IMR-90 (cell line): ENCODE results near the gene CA9. TPM values are rescaled to one million over a fixed set of nuclear protein-coding genes. Genes with fewer than 3 reads are reported as not detected.

Experiments used
- ATAC-seq: fragments of 200-7000 bp; cut with Tn5 transposase; 2 replicates; pipeline ENCODE4 v1.9.1; 2020; ENCODE audit warnings: low read depth, mild to moderate bottlenecking, moderate library complexity
- BruUV-seq: library from RNA; stranded (reverse); fragments of 400-500 nt; replicated peaks from 2 replicates; lab custom pipeline; 2021; lab: Mats Ljungman, UMichigan
- CTCF ChIA-PET: fragments of 300-600 bp; formaldehyde crosslinking; extraction: SDS; loops from one replicate; lab custom pipeline; 2021; ENCODE audit warnings: antibody characterized with exemption; lab: Yijun Ruan, JAX
- POLR2A ChIA-PET: fragments of 300-600 bp; sonication (Branson Sonifier 250); formaldehyde crosslinking; loops from one replicate; lab custom pipeline; 2022; ENCODE audit warnings: antibody characterized with exemption; ENCODE audit not compliant: unreplicated experiment; lab: Charles Lee
- DNase-seq: peaks from one replicate; pipeline ENCODE4 v3.0.0; 2013
- H2AFZ ChIP-seq: replicated peaks from 2 replicates; pipeline ENCODE3; 2013; ENCODE audit warnings: low read length, mild to moderate bottlenecking; ENCODE audit not compliant: poor library complexity
- H2AK5ac ChIP-seq: 2 replicates; pipeline ENCODE4 v1.6.1; 2013; ENCODE audit warnings: low read depth, low read length, inconsistent platforms
- H2AK9ac ChIP-seq: replicated peaks from 2 replicates; pipeline ENCODE3; 2013; ENCODE audit warnings: mild to moderate bottlenecking, low read depth, low read length, moderate library complexity; ENCODE audit not compliant: poor library complexity
- H2BK120ac ChIP-seq: 2 replicates; pipeline ENCODE4 v1.6.1; 2013; ENCODE audit warnings: low read depth, low read length, inconsistent platforms
- H2BK15ac ChIP-seq: 3 replicates; pipeline ENCODE4 v1.6.1; 2013; ENCODE audit warnings: low read depth, low read length, inconsistent platforms
- H2BK20ac ChIP-seq: 2 replicates; pipeline ENCODE4 v1.6.1; 2013; ENCODE audit warnings: low read depth, mild to moderate bottlenecking, inconsistent platforms, low read length, moderate library complexity
- H2BK5ac ChIP-seq: 2 replicates; pipeline ENCODE4 v1.6.1; 2013; ENCODE audit warnings: mild to moderate bottlenecking, low read depth, low read length, inconsistent platforms; ENCODE audit not compliant: poor library complexity, severe bottlenecking
- H3K14ac ChIP-seq: replicated peaks from 2 replicates; pipeline ENCODE4 v1.6.1; 2013; ENCODE audit warnings: low read depth, low read length, inconsistent platforms
- H3K18ac ChIP-seq: 2 replicates; pipeline ENCODE4 v1.6.1; 2013; ENCODE audit warnings: low read depth, low read length, control low read depth
- H3K23ac ChIP-seq: 2 replicates; pipeline ENCODE4 v1.6.1; 2013; ENCODE audit warnings: low read depth, low read length, inconsistent platforms
- H3K27ac ChIP-seq: 2 replicates; pipeline ENCODE4 v1.5.1; 2013; ENCODE audit warnings: mild to moderate bottlenecking, control low read depth, low read length; ENCODE audit not compliant: insufficient read depth
- H3K27me3 ChIP-seq: 2 replicates; pipeline ENCODE4 v1.6.1; 2013; ENCODE audit warnings: low read length; ENCODE audit not compliant: control insufficient read depth, insufficient read depth
- H3K36me3 ChIP-seq: 2 replicates; pipeline ENCODE4 v1.6.1; 2013; ENCODE audit warnings: low read length, mixed read lengths; ENCODE audit not compliant: control insufficient read depth, insufficient read depth
- H3K4ac ChIP-seq: 2 replicates; pipeline ENCODE4 v1.6.1; 2013; ENCODE audit warnings: low read depth, low read length, inconsistent platforms
- H3K4me1 ChIP-seq: 2 replicates; pipeline ENCODE4 v1.6.1; 2013; ENCODE audit warnings: low read length, mixed read lengths; ENCODE audit not compliant: control insufficient read depth, insufficient read depth
- H3K4me2 ChIP-seq: 2 replicates; pipeline ENCODE4 v1.6.1; 2013; ENCODE audit warnings: low read depth, mild to moderate bottlenecking, control low read depth, low read length, moderate library complexity
- H3K4me3 ChIP-seq: 2 replicates; pipeline ENCODE4 v1.5.1; 2013; ENCODE audit warnings: low read depth, mild to moderate bottlenecking, control low read depth, low read length, moderate library complexity; ENCODE audit not compliant: insufficient read depth
- H3K56ac ChIP-seq: 2 replicates; pipeline ENCODE4 v1.6.1; 2013; ENCODE audit warnings: low read length, inconsistent platforms; ENCODE audit not compliant: insufficient read depth; ENCODE audit errors: extremely low read depth
- H3K79me1 ChIP-seq, 2 experiments: 2 replicates each; pipeline ENCODE4 v1.6.1; 2013; ENCODE audit warnings: low read length in 2 of 2, inconsistent platforms in 1 of 2, low read depth in 1 of 2
- H3K9ac ChIP-seq: 2 replicates; pipeline ENCODE4 v1.6.1; 2013; ENCODE audit warnings: low read depth, low read length, control low read depth
- H3K9me1 ChIP-seq: 2 replicates; pipeline ENCODE4 v1.6.1; 2013; ENCODE audit warnings: low read length, inconsistent platforms; ENCODE audit not compliant: insufficient read depth
- H3K9me3 ChIP-seq: 2 replicates; pipeline ENCODE4 v1.6.1; 2013; ENCODE audit warnings: low read length; ENCODE audit not compliant: control insufficient read depth, insufficient read depth
- H4K20me1 ChIP-seq: 2 replicates; pipeline ENCODE4 v1.6.1; 2013; ENCODE audit warnings: low read length, inconsistent platforms; ENCODE audit not compliant: insufficient read depth
- H4K5ac ChIP-seq: 2 replicates; pipeline ENCODE4 v1.6.1; 2013; ENCODE audit warnings: mild to moderate bottlenecking, low read depth, low read length, control low read depth
- H4K8ac ChIP-seq, 2 experiments: 2 replicates each; pipeline ENCODE4 v1.6.1; 2013; ENCODE audit warnings: low read depth in 2 of 2, low read length in 2 of 2, control low read depth in 1 of 2, inconsistent platforms in 1 of 2
- H4K91ac ChIP-seq: 2 replicates; pipeline ENCODE4 v1.6.1; 2013; ENCODE audit warnings: low read depth, low read length, inconsistent platforms; ENCODE audit not compliant: insufficient read depth
- BHLHE40 ChIP-seq: fragments of 150-350 bp; IDR thresholded peaks from 2 replicates; pipeline ENCODE4 v1.6.1; 2016; ENCODE audit warnings: mild to moderate bottlenecking, low read depth, low read length
- CEBPB ChIP-seq: IDR thresholded peaks from 2 replicates; pipeline ENCODE4 v1.6.1; 2012; ENCODE audit warnings: low read depth, low read length, improper control_type of control experiment
- CHD1 ChIP-seq: IDR thresholded peaks from 2 replicates; pipeline ENCODE4 v1.6.1; 2012; ENCODE audit warnings: low read depth, low read length, improper control_type of control experiment
- FOS ChIP-seq: fragments of 150-350 bp; IDR thresholded peaks from 2 replicates; pipeline ENCODE4 v1.6.1; 2016; ENCODE audit warnings: low read depth, low read length
- MAFK ChIP-seq: IDR thresholded peaks from 2 replicates; pipeline ENCODE4 v1.6.1; 2012; ENCODE audit warnings: low read depth, low read length, improper control_type of control experiment
- MAZ ChIP-seq: IDR thresholded peaks from 2 replicates; pipeline ENCODE4 v1.6.1; 2012; ENCODE audit warnings: low read depth, mild to moderate bottlenecking, low read length, improper control_type of control experiment, moderate library complexity, borderline replicate concordance
- MXI1 ChIP-seq: IDR thresholded peaks from 2 replicates; pipeline ENCODE4 v1.6.1; 2012; ENCODE audit warnings: low read depth, mild to moderate bottlenecking, low read length, moderate library complexity, borderline replicate concordance
- NFE2L2 ChIP-seq: fragments of 150-350 bp; IDR thresholded peaks from 2 replicates; pipeline ENCODE4 v1.6.1; 2016; ENCODE audit warnings: low read depth, mild to moderate bottlenecking, low read length
- POLR2A ChIP-seq: IDR thresholded peaks from 2 replicates; pipeline ENCODE4 v1.6.1; 2012; ENCODE audit warnings: mild to moderate bottlenecking, low read depth, low read length
- RAD21 ChIP-seq: IDR thresholded peaks from 2 replicates; pipeline ENCODE4 v1.6.1; 2012; ENCODE audit warnings: low read length, improper control_type of control experiment
- RCOR1 ChIP-seq: IDR thresholded peaks from 2 replicates; pipeline ENCODE4 v1.6.1; 2012; ENCODE audit warnings: mild to moderate bottlenecking, low read length, improper control_type of control experiment; ENCODE audit not compliant: insufficient replicate concordance
- RFX5 ChIP-seq: IDR thresholded peaks from 2 replicates; pipeline ENCODE4 v1.8.0; 2012; ENCODE audit warnings: low read depth, mild to moderate bottlenecking, low read length, moderate library complexity
- SMC3 ChIP-seq: fragments of 150-350 bp; IDR thresholded peaks from 2 replicates; pipeline ENCODE4 v1.6.1; 2016; ENCODE audit warnings: low read depth, mild to moderate bottlenecking, antibody characterized with exemption, low read length, moderate library complexity
- WGBS, 2 experiments: methylation state at CpG; one replicate each; pipeline versions ENCODE4 v1.1.5 to v1.1.7; 2013; ENCODE audit warnings: missing lambda C conversion rate in 2 of 2; ENCODE audit not compliant: insufficient read length in 1 of 2; ENCODE audit errors: extremely low coverage in 2 of 2; 5-methylcytosine and 5-hydroxymethylcytosine counted together
- dilution Hi-C: fragments of 300-500 bp; cut with HindIII; formaldehyde crosslinking; loops from one replicate; pipeline ENCODE4 v1.14.3; 2018; ENCODE audit warnings: low sequenced_read_pairs; ENCODE audit not compliant: unreplicated experiment
- in situ Hi-C: fragments of 300-500 bp; cut with MboI; formaldehyde crosslinking; loops from 3 replicates; pipeline ENCODE4 v1.14.3; 2019; ENCODE audit warnings: low sequenced_read_pairs, inconsistent platforms, mixed read lengths
- intact Hi-C: fragments of 100-400 bp; cut with micrococcal nuclease; formaldehyde crosslinking; loops from 2 replicates; pipeline ENCODE4 v1.10.0; 2022
- polyA plus RNA-seq, 3 experiments: library from polyadenylated mRNA; depleted of rRNA; stranded (reverse); fragments of >200 nt; gene quantifications; 2 replicates each; pipeline ENCODE4 v1.2.3, GENCODE V29; 2012; ENCODE audit warnings: low replicate concordance in 1 of 3
- total RNA-seq: library from RNA; depleted of rRNA; stranded (reverse); fragments of >200 nt; gene quantifications from 2 replicates; pipeline ENCODE4 v1.2.3, GENCODE V29; 2012
- TF ChIP-seq, protein P1 (sequence below): conservative IDR thresholded peaks from 2 replicates; pipeline ENCODE4 v1.5.1; 2012; ENCODE audit warnings: mild to moderate bottlenecking, low read depth, low read length, improper control_type of control experiment
- TF ChIP-seq, protein P2 (sequence below): fragments of 150-350 bp; IDR thresholded peaks from 2 replicates; pipeline ENCODE4 v1.6.1; 2016; ENCODE audit warnings: low read depth, mild to moderate bottlenecking, low read length, moderate library complexity, borderline replicate concordance
- TF ChIP-seq, protein P3 (sequence below): fragments of 150-350 bp; IDR thresholded peaks from 2 replicates; pipeline ENCODE4 v1.6.1; 2017; ENCODE audit warnings: mild to moderate bottlenecking, antibody characterized with exemption, low read length, low read depth

CA9 gene
- total and polyA plus RNA-seq, 2 of the 4 experiments (the other 2 are of a cell fraction): 0.54 to 3.9 TPM

DNA sequence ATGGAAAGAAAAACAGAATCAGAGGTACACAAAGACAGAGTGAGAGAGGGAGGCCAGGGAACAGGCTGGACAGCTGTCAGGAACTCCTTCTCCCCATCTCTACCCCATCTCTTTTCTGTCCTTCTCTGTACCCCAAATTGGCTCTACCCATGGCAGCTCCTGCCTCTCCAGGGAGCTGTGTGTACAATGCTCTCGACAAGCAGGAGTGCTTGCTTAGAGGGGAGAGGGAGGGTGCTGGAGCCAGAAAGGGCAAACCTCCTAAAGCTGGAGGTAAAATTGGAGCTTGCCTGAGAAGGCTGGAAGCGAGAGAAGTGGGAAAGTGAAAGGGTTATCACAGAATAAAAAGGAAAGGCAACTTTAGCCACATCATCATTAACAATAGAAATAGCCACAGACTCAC lies 9.6 kb downstream of the CA9 start:
- Histone ChIP-seq H3K14ac (no peak overlapping the region; the same call in 1 of the 2 replicates), H3K4ac (no peak overlapping the region), H4K8ac (no peak overlapping the region), H3K4me1 (peaks cover 61% of the 10 kb centered on the region), H2AFZ (no peak overlapping the region), H3K4me2 (peak overlapping the region; percentile 10; the same call in 1 of the 2 replicates), H3K18ac (no peak overlapping the region), H4K91ac (no peak overlapping the region), H2BK120ac (no peak overlapping the region), H2BK15ac (no peak overlapping the region), H3K9me3 (no peaks in the 10 kb centered on the region), H3K79me1 (peaks cover 13 to 82% of the 10 kb centered on the region in 2 experiments), H2AK9ac (no peak overlapping the region), H2BK5ac (peak overlapping the region; percentile 44), H3K36me3 (peaks cover 65% of the 10 kb centered on the region), H3K4me3 (no peak overlapping the region), H2AK5ac (no peak overlapping the region), H3K27me3 (no peaks in the 10 kb centered on the region), H3K9me1 (peaks cover 59% of the 10 kb centered on the region), H4K20me1 (peaks cover 84% of the 10 kb centered on the region), H3K56ac (no peak overlapping the region), H3K9ac (peak overlapping the region; percentile 36; the same call in 1 of the 2 replicates), H4K5ac (no peak overlapping the region), H3K23ac (peak overlapping the region; percentile 10; the same call in 1 of the 2 replicates), H3K27ac (0 out of 2 replicates have a peak overlapping the region, but pooled peaks have one; percentile 33), H2BK20ac (no peak overlapping the region)
- ChIA-PET POLR2A (interaction anchor here (0.6 to 1.6 kb wide), 3 partner anchors 8 to 44 kb away, joined by 3 read pairs; no protein-coding TSS in a partner anchor), CTCF (interaction anchor here (1.4 kb wide), 1 partner anchor 13 kb away, joined by 7 read pairs; no protein-coding TSS in a partner anchor)
- TF ChIP-seq SMC3: no peak
- no peak for TF ChIP-seq CHD1
- TF ChIP-seq POLR2A: no peak
- no peak for TF ChIP-seq RAD21
- TF ChIP-seq, protein P1, sequence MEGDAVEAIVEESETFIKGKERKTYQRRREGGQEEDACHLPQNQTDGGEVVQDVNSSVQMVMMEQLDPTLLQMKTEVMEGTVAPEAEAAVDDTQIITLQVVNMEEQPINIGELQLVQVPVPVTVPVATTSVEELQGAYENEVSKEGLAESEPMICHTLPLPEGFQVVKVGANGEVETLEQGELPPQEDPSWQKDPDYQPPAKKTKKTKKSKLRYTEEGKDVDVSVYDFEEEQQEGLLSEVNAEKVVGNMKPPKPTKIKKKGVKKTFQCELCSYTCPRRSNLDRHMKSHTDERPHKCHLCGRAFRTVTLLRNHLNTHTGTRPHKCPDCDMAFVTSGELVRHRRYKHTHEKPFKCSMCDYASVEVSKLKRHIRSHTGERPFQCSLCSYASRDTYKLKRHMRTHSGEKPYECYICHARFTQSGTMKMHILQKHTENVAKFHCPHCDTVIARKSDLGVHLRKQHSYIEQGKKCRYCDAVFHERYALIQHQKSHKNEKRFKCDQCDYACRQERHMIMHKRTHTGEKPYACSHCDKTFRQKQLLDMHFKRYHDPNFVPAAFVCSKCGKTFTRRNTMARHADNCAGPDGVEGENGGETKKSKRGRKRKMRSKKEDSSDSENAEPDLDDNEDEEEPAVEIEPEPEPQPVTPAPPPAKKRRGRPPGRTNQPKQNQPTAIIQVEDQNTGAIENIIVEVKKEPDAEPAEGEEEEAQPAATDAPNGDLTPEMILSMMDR: no peak
- TF ChIP-seq MAZ: no peak
- no peak for TF ChIP-seq BHLHE40
- TF ChIP-seq FOS: no peak
- TF ChIP-seq, protein P2, sequence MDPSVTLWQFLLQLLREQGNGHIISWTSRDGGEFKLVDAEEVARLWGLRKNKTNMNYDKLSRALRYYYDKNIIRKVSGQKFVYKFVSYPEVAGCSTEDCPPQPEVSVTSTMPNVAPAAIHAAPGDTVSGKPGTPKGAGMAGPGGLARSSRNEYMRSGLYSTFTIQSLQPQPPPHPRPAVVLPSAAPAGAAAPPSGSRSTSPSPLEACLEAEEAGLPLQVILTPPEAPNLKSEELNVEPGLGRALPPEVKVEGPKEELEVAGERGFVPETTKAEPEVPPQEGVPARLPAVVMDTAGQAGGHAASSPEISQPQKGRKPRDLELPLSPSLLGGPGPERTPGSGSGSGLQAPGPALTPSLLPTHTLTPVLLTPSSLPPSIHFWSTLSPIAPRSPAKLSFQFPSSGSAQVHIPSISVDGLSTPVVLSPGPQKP: no peak
- TF ChIP-seq MXI1: no peak
- TF ChIP-seq CEBPB: no peak
- TF ChIP-seq RFX5: no peak
- TF ChIP-seq, protein P3, sequence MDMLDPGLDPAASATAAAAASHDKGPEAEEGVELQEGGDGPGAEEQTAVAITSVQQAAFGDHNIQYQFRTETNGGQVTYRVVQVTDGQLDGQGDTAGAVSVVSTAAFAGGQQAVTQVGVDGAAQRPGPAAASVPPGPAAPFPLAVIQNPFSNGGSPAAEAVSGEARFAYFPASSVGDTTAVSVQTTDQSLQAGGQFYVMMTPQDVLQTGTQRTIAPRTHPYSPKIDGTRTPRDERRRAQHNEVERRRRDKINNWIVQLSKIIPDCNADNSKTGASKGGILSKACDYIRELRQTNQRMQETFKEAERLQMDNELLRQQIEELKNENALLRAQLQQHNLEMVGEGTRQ: no peak
- no peak for TF ChIP-seq MAFK
- TF ChIP-seq NFE2L2: no peak
- TF ChIP-seq RCOR1: no peak
- in situ Hi-C loops (no loop called here), dilution Hi-C loops (no loop called here), intact Hi-C loops (loop anchor here (10.0 kb wide), 1 partner anchor 79 kb away; the partner anchor contains the start of gene TESK1)
- ATAC-seq (no peak), DNase-seq (no peak)
- BruUV-seq: no TSS peak
- no CpG with 5 or more reads among the region's 2 CpGs for WGBS, 2 experiments
